ENCODE results near the gene MROH8. TPM values are rescaled to one million over a fixed set of nuclear protein-coding genes. Genes with fewer than 3 reads are reported as not detected.

The MROH8 gene
- total RNA-seq, 4 donors from 2014 or later = 0.59 to 6.8 (median 2.3) TPM

DNA sequence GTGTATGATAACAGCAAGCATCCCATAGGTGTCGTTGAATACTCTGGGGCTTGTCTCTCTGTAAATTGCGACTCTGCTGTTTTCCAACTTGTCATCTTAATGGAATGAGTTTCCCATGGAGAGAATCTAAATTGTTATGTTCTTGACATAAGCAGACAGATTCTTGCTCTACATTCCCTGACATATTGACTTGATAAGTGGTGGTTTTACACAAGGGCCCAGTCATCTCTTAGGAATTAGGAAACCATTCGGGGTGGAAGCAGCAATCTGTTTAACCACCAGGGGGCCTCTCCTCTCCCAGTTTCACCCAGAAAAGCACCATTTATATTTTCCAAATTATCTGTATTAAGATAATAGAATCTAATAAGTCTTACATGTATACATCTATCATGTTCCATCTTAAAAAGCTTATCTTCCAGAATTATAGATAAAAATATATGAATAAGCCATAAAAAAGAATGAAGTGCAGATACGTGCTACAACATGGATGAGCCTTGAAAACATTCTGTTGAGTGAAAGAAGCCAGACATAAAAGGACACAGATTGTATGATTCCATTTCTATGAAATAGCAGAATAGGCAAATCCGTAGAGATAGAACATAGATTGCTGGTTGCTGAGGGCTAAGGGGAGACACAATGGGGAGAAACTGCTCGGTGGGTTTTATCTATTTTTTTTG lies 23.1 kb upstream of the MROH8 start:
- peak in 1 of 2 donors; percentile 89 for DNase-seq (ENCODE audit: low spot score in 2 of 2)
- WGBS, 2 donors = 58 to 59% methylated on average over 6 of the region's 6 CpGs
- no peak for TF ChIP-seq POLR2A (IDR thresholded peaks at IDR 0.05)
- TF ChIP-seq, protein P1, sequence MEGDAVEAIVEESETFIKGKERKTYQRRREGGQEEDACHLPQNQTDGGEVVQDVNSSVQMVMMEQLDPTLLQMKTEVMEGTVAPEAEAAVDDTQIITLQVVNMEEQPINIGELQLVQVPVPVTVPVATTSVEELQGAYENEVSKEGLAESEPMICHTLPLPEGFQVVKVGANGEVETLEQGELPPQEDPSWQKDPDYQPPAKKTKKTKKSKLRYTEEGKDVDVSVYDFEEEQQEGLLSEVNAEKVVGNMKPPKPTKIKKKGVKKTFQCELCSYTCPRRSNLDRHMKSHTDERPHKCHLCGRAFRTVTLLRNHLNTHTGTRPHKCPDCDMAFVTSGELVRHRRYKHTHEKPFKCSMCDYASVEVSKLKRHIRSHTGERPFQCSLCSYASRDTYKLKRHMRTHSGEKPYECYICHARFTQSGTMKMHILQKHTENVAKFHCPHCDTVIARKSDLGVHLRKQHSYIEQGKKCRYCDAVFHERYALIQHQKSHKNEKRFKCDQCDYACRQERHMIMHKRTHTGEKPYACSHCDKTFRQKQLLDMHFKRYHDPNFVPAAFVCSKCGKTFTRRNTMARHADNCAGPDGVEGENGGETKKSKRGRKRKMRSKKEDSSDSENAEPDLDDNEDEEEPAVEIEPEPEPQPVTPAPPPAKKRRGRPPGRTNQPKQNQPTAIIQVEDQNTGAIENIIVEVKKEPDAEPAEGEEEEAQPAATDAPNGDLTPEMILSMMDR (IDR thresholded peaks at IDR 0.05) = no peak
- H3K4me3 ChIP-seq (ENCODE audit: low read depth, poor library complexity, severe bottlenecking) = no peak overlapping the region
- intact Hi-C loops (cut with DNase I; ENCODE audit: low total_unique reads) = no loop called here

DNA sequence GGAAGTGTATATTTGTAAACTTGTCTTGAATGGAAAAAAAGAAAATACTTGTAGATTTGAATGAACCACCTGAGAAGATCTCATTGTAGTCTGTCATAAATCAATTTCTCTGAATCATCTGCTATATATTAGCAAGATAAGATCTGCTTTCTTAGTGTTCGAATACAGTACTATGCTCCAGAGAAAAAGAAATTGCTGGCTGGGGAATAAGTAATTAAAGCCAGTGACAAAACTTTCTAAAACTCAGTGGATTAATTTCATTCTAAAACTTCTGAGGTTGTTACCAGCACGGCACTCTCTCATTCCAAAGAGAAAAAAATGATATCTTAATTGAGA lies 22.4 kb upstream of the MROH8 start:
- DNase-seq (ENCODE audit: low spot score in 2 of 2) = no peak
- no peak overlapping the region for H3K4me3 ChIP-seq (ENCODE audit: low read depth, poor library complexity, severe bottlenecking)
- TF ChIP-seq POLR2A (IDR thresholded peaks at IDR 0.05) = no peak
- TF ChIP-seq, protein P1 (IDR thresholded peaks at IDR 0.05) = no peak
- WGBS, 2 donors = 43 to 53% methylated on average over 2 of the region's 2 CpGs
- intact Hi-C loops (cut with DNase I; ENCODE audit: low total_unique reads) = no loop called here

DNA sequence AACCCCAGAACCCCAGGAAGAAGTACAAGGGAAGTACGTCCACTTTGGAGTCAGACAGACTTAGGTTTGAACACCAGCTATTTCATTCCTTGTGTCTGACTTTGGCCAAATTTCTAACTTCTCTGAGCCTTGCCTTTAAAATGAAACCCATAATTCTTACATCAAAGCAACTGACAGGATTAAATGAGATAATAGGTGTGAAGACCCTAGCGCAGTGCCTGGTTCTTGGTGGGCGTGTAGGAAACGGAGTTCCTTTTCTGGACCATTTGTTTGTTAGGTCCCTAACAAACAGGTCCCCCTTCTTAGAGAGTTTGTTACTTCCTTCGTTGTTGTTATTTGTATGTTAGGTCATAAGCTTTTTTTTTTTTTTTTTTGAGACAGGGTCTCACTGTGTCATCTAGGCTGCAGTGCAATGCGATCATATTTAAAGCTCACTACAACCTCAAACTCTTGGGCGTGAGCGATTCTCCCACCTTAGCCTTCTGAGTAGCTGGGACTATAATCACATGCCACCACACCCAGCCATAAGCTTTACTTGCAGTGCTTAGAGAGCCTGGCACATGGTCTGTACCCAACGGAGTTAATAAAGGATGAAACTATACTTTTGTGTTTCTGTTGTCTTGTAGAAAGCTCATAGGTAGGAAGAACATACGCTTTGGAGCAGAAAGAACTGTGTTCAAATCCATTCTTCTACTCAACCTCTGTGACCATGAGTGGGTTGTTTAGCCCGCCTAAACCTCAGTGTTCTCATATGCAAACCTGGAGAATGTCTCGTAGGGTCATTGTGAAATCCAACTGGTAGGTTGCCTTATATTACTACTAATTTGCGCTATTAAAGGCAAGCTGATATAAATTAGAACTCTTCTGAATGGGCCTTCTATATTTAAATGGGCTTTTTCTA lies 21.8 kb upstream of the MROH8 start:
- no peak overlapping the region for H3K4me3 ChIP-seq (ENCODE audit: low read depth, poor library complexity, severe bottlenecking)
- peak in 1 of 2 donors; percentile 32 for DNase-seq (ENCODE audit: low spot score in 2 of 2)
- WGBS, 2 donors = 92 to 94% methylated on average over 13 of the region's 13 CpGs
- TF ChIP-seq, protein P1 (IDR thresholded peaks at IDR 0.05) = no peak
- no peak for TF ChIP-seq POLR2A (IDR thresholded peaks at IDR 0.05)
- intact Hi-C loops (cut with DNase I; ENCODE audit: low total_unique reads) = no loop called here

- no peak overlapping the region for H3K4me3 ChIP-seq (ENCODE audit: low read depth, poor library complexity, severe bottlenecking)
- intact Hi-C loops (cut with DNase I; ENCODE audit: low total_unique reads) = no loop called here
- TF ChIP-seq POLR2A (IDR thresholded peaks at IDR 0.05) = no peak
- TF ChIP-seq, protein P1 (IDR thresholded peaks at IDR 0.05) = no peak
- DNase-seq (ENCODE audit: low spot score in 2 of 2) = no peak
- WGBS, 2 donors = 91 to 96% methylated on average over 4 of the region's 4 CpGs
Measured at GRCh38 chr20:37200376-37200775, 21.0 kb upstream of the MROH8 start.

- no peak for TF ChIP-seq POLR2A (IDR thresholded peaks at IDR 0.05)
- TF ChIP-seq, protein P1 (IDR thresholded peaks at IDR 0.05) = no peak
- H3K4me3 ChIP-seq (ENCODE audit: low read depth, poor library complexity, severe bottlenecking) = no peak overlapping the region
- intact Hi-C loops (cut with DNase I; ENCODE audit: low total_unique reads) = loop anchor here (10.0 kb wide), 1 partner anchor 336 kb away; no protein-coding TSS in a partner anchor
- DNase-seq (ENCODE audit: low spot score in 2 of 2) = peak in 1 of 2 donors; percentile 43
- 56 to 58% methylated on average over 16 of the region's 16 CpGs for WGBS, 2 donors
Measured at GRCh38 chr20:37198932-37199660, 19.7 kb upstream of the MROH8 start.
